ENCODE measurements around the gene GRIN2A.

Gene GRIN2A

GRCh38 chr16:9977333-9977897, 204.8 kb downstream of the GRIN2A start:
- TF ChIP-seq ZFP30 (CRISPR knock-in tag; IDR thresholded peaks at IDR 0.05) (no peak), CREB5 (CRISPR knock-in tag; IDR thresholded peaks at IDR 0.05; ENCODE audit: low read depth) (no peak), ZNF70 (CRISPR knock-in tag; IDR thresholded peaks at IDR 0.05) (no peak), TOX (CRISPR knock-in tag; IDR thresholded peaks at IDR 0.05; ENCODE audit: borderline replicate concordance) (no peak), ISL1 (CRISPR knock-in tag; IDR thresholded peaks at IDR 0.05) (no peak), ARNTL (CRISPR knock-in tag; IDR thresholded peaks at IDR 0.05; ENCODE audit: borderline replicate concordance, low read depth) (no peak), ZNF8 (CRISPR knock-in tag; IDR thresholded peaks at IDR 0.05) (no peak), ZC3H10 (CRISPR knock-in tag; IDR thresholded peaks at IDR 0.05) (no peak), OSR1 (CRISPR knock-in tag; IDR thresholded peaks at IDR 0.05) (no peak), TCF4 (CRISPR knock-in tag; IDR thresholded peaks at IDR 0.05; ENCODE audit: borderline replicate concordance) (no peak), SNAI2 (CRISPR knock-in tag; IDR thresholded peaks at IDR 0.05) (no peak), ESRRG (CRISPR knock-in tag; IDR thresholded peaks at IDR 0.05) (no peak), CSRNP3 (CRISPR knock-in tag; IDR thresholded peaks at IDR 0.05) (no peak), ZNF565 (CRISPR knock-in tag; conservative IDR thresholded peaks at IDR 0.05; ENCODE audit: low read depth) (no peak), TSHZ2 (CRISPR knock-in tag; IDR thresholded peaks at IDR 0.05) (no peak), ZFP3 (CRISPR knock-in tag; IDR thresholded peaks at IDR 0.05) (no peak), CSDC2 (CRISPR knock-in tag; IDR thresholded peaks at IDR 0.05) (no peak), RARB (CRISPR knock-in tag; IDR thresholded peaks at IDR 0.05) (no peak)
- no peak for ATAC-seq

GRCh38 chr16:9976601-9977000, 205.6 kb downstream of the GRIN2A start:
- no peak for TF ChIP-seq TCF4 (CRISPR knock-in tag; IDR thresholded peaks at IDR 0.05; ENCODE audit: borderline replicate concordance)
- TF ChIP-seq CSRNP3 (CRISPR knock-in tag; IDR thresholded peaks at IDR 0.05) = no peak
- no peak for TF ChIP-seq PPARA (CRISPR knock-in tag; IDR thresholded peaks at IDR 0.05; ENCODE audit: borderline replicate concordance)
- no peak for TF ChIP-seq ESRRG (CRISPR knock-in tag; IDR thresholded peaks at IDR 0.05)
- TF ChIP-seq GLIS3 (CRISPR knock-in tag; IDR thresholded peaks at IDR 0.05) = no peak
- no peak for TF ChIP-seq TSHZ2 (CRISPR knock-in tag; IDR thresholded peaks at IDR 0.05)
- TF ChIP-seq ZFP30 (CRISPR knock-in tag; IDR thresholded peaks at IDR 0.05) = no peak
- no peak for TF ChIP-seq ZC3H10 (CRISPR knock-in tag; IDR thresholded peaks at IDR 0.05)
- TF ChIP-seq PATZ1 (CRISPR knock-in tag; IDR thresholded peaks at IDR 0.05; ENCODE audit: borderline replicate concordance) = no peak
- no peak for TF ChIP-seq ARNTL (CRISPR knock-in tag; IDR thresholded peaks at IDR 0.05; ENCODE audit: borderline replicate concordance, low read depth)
- no peak for TF ChIP-seq TOX (CRISPR knock-in tag; IDR thresholded peaks at IDR 0.05; ENCODE audit: borderline replicate concordance)
- TF ChIP-seq OSR1 (CRISPR knock-in tag; IDR thresholded peaks at IDR 0.05) = no peak
- no peak for ATAC-seq

All from SK-N-SH treated with all-trans-retinoic acid at 6 μM for 48 hours (cell line).